HCT116 (cell line): ENCODE results near the gene PPP3R1. TPM values are rescaled to one million over a fixed set of nuclear protein-coding genes. Genes with fewer than 3 reads are reported as not detected.
"Not testable (repeated sequence)": the region's sequence is repeated elsewhere in the genome, so short reads cannot be mapped to it uniquely, and the experiment has no call there.

ENCODE experiments used
- ATAC-seq: fragments of 200-7000 bp; cut with Tn5 transposase; 2 replicates; pipeline ENCODE4 v1.9.1; 2020; ENCODE audit warnings: mild to moderate bottlenecking, moderate library complexity
- BruUV-seq: library from RNA; stranded (reverse); fragments of 400-500 nt; replicated peaks from 2 replicates; lab custom pipeline; 2021; lab: Mats Ljungman, UMichigan
- CTCF ChIA-PET: fragments of 300-600 bp; sonication (Branson Sonifier 250); formaldehyde crosslinking; loops from one replicate; lab custom pipeline; 2021; ENCODE audit warnings: antibody characterized with exemption; lab: Charles Lee
- POLR2A ChIA-PET: fragments of 300-600, 350-600 bp; sonication (Branson Sonifier 250); formaldehyde crosslinking; loops from one replicate; lab custom pipeline; 2021; ENCODE audit warnings: antibody characterized with exemption; lab: Charles Lee
- RAD21 ChIA-PET, 2 experiments: fragments of 300-600 bp; sonication (Branson Sonifier 250); formaldehyde crosslinking; loops; one replicate each; lab custom pipeline; 2023; ENCODE audit warnings: low total read pairs in 2 of 2; ENCODE audit not compliant: uncharacterized antibody in 2 of 2, unreplicated experiment in 2 of 2, low non-redundant PET in 1 of 2; lab: Charles Lee
- DNase-seq: peaks from one replicate; pipeline ENCODE4 v3.0.0-alpha.2; 2010; ENCODE audit warnings: low read depth, low spot score
- H2AFZ ChIP-seq: fragments of 200-600 bp; shearing (Covaris generic), sonication (generic); 2 replicates; pipeline ENCODE4 v1.6.1; 2017; ENCODE audit warnings: low read depth, mixed run types, mixed read lengths, antibody characterized with exemption, low read length; ENCODE audit not compliant: poor library complexity, severe bottlenecking
- H3K27ac ChIP-seq: 2 replicates; pipeline ENCODE4 v1.5.1; 2012; ENCODE audit warnings: low read depth, low read length
- H3K27me3 ChIP-seq: fragments of 200-600 bp; sonication (generic); 2 replicates; pipeline ENCODE4 v1.6.1; 2016; ENCODE audit warnings: mixed run types, low read length, mixed read lengths; ENCODE audit not compliant: insufficient read depth
- H3K36me3 ChIP-seq, 2 experiments: fragments of 200-500 bp in 1 of 2; fragments of 200-600 bp in 1 of 2; sonication (Bioruptor generic) in 1 of 2; sonication (generic) in 1 of 2; 2 replicates each; pipeline versions ENCODE4 v1.5.1 to v1.6.1; 2014 to 2016; ENCODE audit warnings: low read length in 2 of 2, inconsistent platforms in 1 of 2, mixed read lengths in 1 of 2, mixed run types in 1 of 2; ENCODE audit not compliant: insufficient read depth in 2 of 2, control insufficient read depth in 1 of 2
- H3K4me1 ChIP-seq, 2 experiments: fragments of 200-600 bp in 1 of 2; sonication (generic) in 1 of 2; 2 replicates each; pipeline versions ENCODE4 v1.5.1 to v1.6.1; 2012 to 2017; ENCODE audit warnings: low read length in 2 of 2, inconsistent platforms in 1 of 2, mild to moderate bottlenecking in 1 of 2, mixed read lengths in 1 of 2, mixed run types in 1 of 2, moderate library complexity in 1 of 2; ENCODE audit not compliant: insufficient read depth in 2 of 2, control insufficient read depth in 1 of 2
- H3K4me2 ChIP-seq: fragments of 200-600 bp; sonication (generic); 2 replicates; pipeline ENCODE4 v1.6.1; 2017; ENCODE audit warnings: mixed run types, low read length, mixed read lengths
- H3K4me3 ChIP-seq, 2 experiments: fragments of 200-600 bp in 1 of 2; sonication (generic) in 1 of 2; replicated peaks in 1 of 2; 2 replicates each; pipeline ENCODE4 v1.5.1; 2011 to 2016; ENCODE audit warnings: low read length in 2 of 2, control low read depth in 1 of 2, low read depth in 1 of 2, mild to moderate bottlenecking in 1 of 2, mixed read lengths in 1 of 2, mixed run types in 1 of 2
- H3K79me2 ChIP-seq: fragments of 200-600 bp; sonication (generic); 2 replicates; pipeline ENCODE4 v1.6.1; 2017; ENCODE audit warnings: mild to moderate bottlenecking, mixed run types, low read length, moderate library complexity, mixed read lengths; ENCODE audit not compliant: insufficient read depth
- H3K9ac ChIP-seq: fragments of 200-600 bp; sonication (generic); 2 replicates; pipeline ENCODE4 v1.6.1; 2016; ENCODE audit warnings: low read length, mixed read lengths
- H3K9me2 ChIP-seq: fragments of 200-600 bp; sonication (generic), shearing (Covaris generic); 2 replicates; pipeline ENCODE4 v1.6.1; 2017; ENCODE audit warnings: mixed run types, mild to moderate bottlenecking, moderate library complexity; ENCODE audit not compliant: insufficient read depth
- H3K9me3 ChIP-seq, 2 experiments: fragments of 200-500 bp in 1 of 2; fragments of 200-600 bp in 1 of 2; sonication (Bioruptor generic) in 1 of 2; sonication (generic) in 1 of 2; 2 replicates each; pipeline ENCODE4 v1.6.1; 2014 to 2017; ENCODE audit warnings: low read length in 2 of 2, mixed read lengths in 2 of 2, inconsistent platforms in 1 of 2, low read depth in 1 of 2, mild to moderate bottlenecking in 1 of 2, mixed run types in 1 of 2, moderate library complexity in 1 of 2; ENCODE audit not compliant: control insufficient read depth in 1 of 2, insufficient read depth in 1 of 2
- H4K20me1 ChIP-seq: fragments of 200-600 bp; sonication (generic), shearing (Covaris generic); 2 replicates; pipeline ENCODE4 v1.6.1; 2017; ENCODE audit warnings: mixed run types, mild to moderate bottlenecking, moderate library complexity; ENCODE audit not compliant: insufficient read depth
- CEBPB ChIP-seq: IDR thresholded peaks from 2 replicates; pipeline ENCODE4 v1.6.1; 2012; ENCODE audit warnings: low read depth
- EZH2 ChIP-seq: fragments of 200-600 bp; sonication (generic); IDR thresholded peaks from 2 replicates; pipeline ENCODE4 v1.6.1; 2017; ENCODE audit warnings: antibody characterized with exemption, mixed run types
- MAX ChIP-seq: IDR thresholded peaks from 2 replicates; pipeline ENCODE4 v1.6.1; 2012
- POLR2A ChIP-seq: IDR thresholded peaks from 2 replicates; pipeline ENCODE4 v1.7.0; 2011; ENCODE audit warnings: borderline replicate concordance; ENCODE audit not compliant: insufficient read depth, insufficient read length; ENCODE audit errors: extremely low read depth
- TCF7L2 ChIP-seq: IDR thresholded peaks from 2 replicates; pipeline ENCODE4 v1.7.0; 2011; ENCODE audit warnings: borderline replicate concordance, inconsistent platforms; ENCODE audit not compliant: insufficient read depth, insufficient read length; ENCODE audit errors: extremely low read depth
- ZFX ChIP-seq: fragments of 450-650 bp; IDR thresholded peaks from 2 replicates; pipeline ENCODE4 v1.6.1; 2017
- ZNF274 ChIP-seq: fragments of 200-500 bp; sonication (Bioruptor generic); IDR thresholded peaks from 2 replicates; pipeline ENCODE4 v1.6.1; 2014; ENCODE audit warnings: mild to moderate bottlenecking, low read depth, low read length, inconsistent platforms
- intact Hi-C: fragments of 100-400 bp; cut with micrococcal nuclease; formaldehyde crosslinking; loops from 2 replicates; pipeline ENCODE4 v1.10.0; 2022
- total RNA-seq: library from RNA; stranded (reverse); gene quantifications from one replicate; pipeline ENCODE4 v1.2.1, GENCODE V29; 2021; ENCODE audit not compliant: unreplicated experiment

PPP3R1 gene
- total RNA-seq, 1 experiment from 2014 or later = 69.9 TPM

GRCh38 chr2:68176657-68177056 is 75.7 kb downstream of the PPP3R1 start:
- no TSS peak for BruUV-seq
- no peak overlapping the region for H3K27ac ChIP-seq
- POLR2A ChIA-PET = no interaction called here
- DNase-seq = no peak
- H3K9ac ChIP-seq = no peak overlapping the region
- no peak overlapping the region for H3K4me2 ChIP-seq
- H3K4me1 ChIP-seq = no peaks in the 10 kb centered on the region
- TF ChIP-seq TCF7L2 = no peak
- TF ChIP-seq ZNF274 = no peak
- no peak for TF ChIP-seq EZH2
- TF ChIP-seq ZFX = no peak
- no peak for TF ChIP-seq CEBPB
- TF ChIP-seq MAX = no peak
- TF ChIP-seq POLR2A = no peak
- TF ChIP-seq, all 23 proteins: peak for 0
- no peaks in the 10 kb centered on the region for H3K27me3 ChIP-seq
- intact Hi-C loops = no loop called here
- ChIA-PET CTCF (no interaction called here), RAD21 (no interaction called here)
- H3K36me3 ChIP-seq = peaks cover 15 to 35% of the 10 kb centered on the region in 2 experiments; a peak in 3 of 4 replicates
- peaks cover 6% of the 10 kb centered on the region; the same call in 1 of the 2 replicates for H4K20me1 ChIP-seq
- H3K9me3 ChIP-seq = no peaks in the 10 kb centered on the region
- no peaks in the 10 kb centered on the region for H3K9me2 ChIP-seq
- ATAC-seq = no peak
- H2AFZ ChIP-seq = no peak overlapping the region
- H3K4me3 ChIP-seq = no peak overlapping the region
- H3K79me2 ChIP-seq = peaks cover 25% of the 10 kb centered on the region

GRCh38 chr2:68175210-68175609 is 77.1 kb downstream of the PPP3R1 start:
- ATAC-seq, H3K4me1 ChIP-seq, intact Hi-C loops, H3K4me3 ChIP-seq, DNase-seq, H2AFZ ChIP-seq, RAD21 ChIA-PET, H3K27ac ChIP-seq, H3K9me3 ChIP-seq, POLR2A ChIA-PET, H3K9ac ChIP-seq, H3K4me2 ChIP-seq, H3K27me3 ChIP-seq, H4K20me1 ChIP-seq, H3K9me2 ChIP-seq: not testable (repeated sequence)
- CTCF ChIA-PET = interaction anchor here (1.3 kb wide), 1 partner anchor 10 kb away, joined by 3 read pairs; no protein-coding TSS in a partner anchor
- Histone ChIP-seq H3K36me3 (peaks cover 18 to 41% of the 10 kb centered on the region in 2 experiments; a peak in 3 of 4 replicates), H3K79me2 (peaks cover 35% of the 10 kb centered on the region)
- TSS peak; percentile 30 for BruUV-seq
